ENCODE measurements around the gene ADAMTS7.
"Not testable (repeated sequence)": the region's sequence is repeated elsewhere in the genome, so short reads cannot be mapped to it uniquely, and the experiment has no call there.

The ADAMTS7 gene

GRCh38 chr15:78811124-78811824, at the start of gene ADAMTS7:
TSS of gene ADAMTS7 (minus strand) at chr15:78811464. CDS start at chr15:78811220, 244 bp downstream.
- peak in 1 of 2 donors; percentile 34 for DNase-seq (ENCODE audit: low read depth in 2 of 2)

GRCh38 chr15:78859971-78860719, 48.9 kb upstream of the ADAMTS7 start:
- DNase-seq (ENCODE audit: low read depth in 2 of 2), result peak; percentile 30 to 36

- DNase-seq (ENCODE audit: low read depth in 2 of 2), result no peak
These were observed 44.5 kb upstream of the ADAMTS7 start for GRCh38 chr15:78855746-78856145.

- no peak for DNase-seq (ENCODE audit: low read depth in 2 of 2)
These were observed 43.6 kb upstream of the ADAMTS7 start for GRCh38 chr15:78854833-78855372.

- no peak for DNase-seq (ENCODE audit: low read depth in 2 of 2)
These were observed 42.2 kb upstream of the ADAMTS7 start for GRCh38 chr15:78853500-78853899.

GRCh38 chr15:78850941-78851755, 39.9 kb upstream of the ADAMTS7 start:
- no peak for DNase-seq (ENCODE audit: low read depth in 2 of 2)

- DNase-seq (ENCODE audit: low read depth in 2 of 2), result no peak
These were observed 39.1 kb upstream of the ADAMTS7 start for GRCh38 chr15:78850352-78850751.

GRCh38 chr15:78847387-78847906, 36.2 kb upstream of the ADAMTS7 start:
- DNase-seq (ENCODE audit: low read depth in 2 of 2), result not testable (repeated sequence)

- DNase-seq (ENCODE audit: low read depth in 2 of 2), result not testable (repeated sequence)
These were observed 35.6 kb upstream of the ADAMTS7 start for GRCh38 chr15:78846906-78847305.

GRCh38 chr15:78842519-78842918, 31.3 kb upstream of the ADAMTS7 start:
- no peak for DNase-seq (ENCODE audit: low read depth in 2 of 2)

- no peak for DNase-seq (ENCODE audit: low read depth in 2 of 2)
These were observed 30.6 kb upstream of the ADAMTS7 start for GRCh38 chr15:78841891-78842290.

GRCh38 chr15:78841376-78841706, 30.1 kb upstream of the ADAMTS7 start:
- no peak for DNase-seq (ENCODE audit: low read depth in 2 of 2)

- DNase-seq (ENCODE audit: low read depth in 2 of 2), result no peak
These were observed 29.6 kb upstream of the ADAMTS7 start for GRCh38 chr15:78840661-78841375.

- not testable (repeated sequence) for DNase-seq (ENCODE audit: low read depth in 2 of 2)
These were observed 27.9 kb upstream of the ADAMTS7 start for GRCh38 chr15:78839151-78839550.

GRCh38 chr15:78838489-78838888, 27.2 kb upstream of the ADAMTS7 start:
- no peak for DNase-seq (ENCODE audit: low read depth in 2 of 2)

GRCh38 chr15:78837543-78837942, 26.3 kb upstream of the ADAMTS7 start:
- DNase-seq (ENCODE audit: low read depth in 2 of 2), result no peak

- DNase-seq (ENCODE audit: low read depth in 2 of 2), result no peak
These were observed 25.9 kb upstream of the ADAMTS7 start for GRCh38 chr15:78837131-78837530.

GRCh38 chr15:78836333-78836732, 25.1 kb upstream of the ADAMTS7 start:
- DNase-seq (ENCODE audit: low read depth in 2 of 2), result no peak

GRCh38 chr15:78831229-78832207, 20.3 kb upstream of the ADAMTS7 start:
- DNase-seq (ENCODE audit: low read depth in 2 of 2), result no peak
